Fibroblast of skin of back (primary cell): Measurements from ENCODE around the gene SEMA5B.

ENCODE experiments used
- DNase-seq: peaks from one replicate; pipeline ENCODE4 v3.0.0-alpha.2; 2013

The SEMA5B gene

GRCh38 chr3:123024056-123024455, 3.5 kb downstream of the SEMA5B start:
- DNase-seq = no peak

DNA sequence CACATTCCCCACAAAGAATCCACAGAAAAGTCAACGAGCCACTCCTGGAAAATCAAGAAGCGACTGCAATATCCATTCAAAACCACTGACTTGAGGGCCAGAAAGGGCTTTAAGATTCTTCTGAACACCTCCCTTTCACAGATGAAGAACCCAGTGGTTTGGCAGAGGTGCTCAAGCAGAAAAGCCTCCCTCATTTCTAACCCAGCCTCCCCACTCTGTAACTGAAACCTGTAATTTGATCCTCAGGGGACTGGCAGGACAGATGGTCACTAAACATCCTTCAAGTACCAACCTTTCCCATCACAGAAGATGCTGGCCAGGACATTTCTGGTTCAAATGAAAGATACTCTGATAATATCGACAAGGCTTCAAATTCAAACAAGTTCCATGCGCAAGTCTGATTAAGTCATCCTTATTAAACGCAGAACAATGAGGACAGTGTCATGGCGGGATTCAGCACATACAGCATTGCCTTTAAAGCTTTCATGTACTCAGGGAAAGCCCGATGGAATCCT, 5.5 kb downstream of the SEMA5B start:
- DNase-seq = no peak

- no peak for DNase-seq
Observed at GRCh38 chr3:123021388-123021787, 6.2 kb downstream of the SEMA5B start.

GRCh38 chr3:123020709-123021108, 6.9 kb downstream of the SEMA5B start:
- no peak for DNase-seq

DNA sequence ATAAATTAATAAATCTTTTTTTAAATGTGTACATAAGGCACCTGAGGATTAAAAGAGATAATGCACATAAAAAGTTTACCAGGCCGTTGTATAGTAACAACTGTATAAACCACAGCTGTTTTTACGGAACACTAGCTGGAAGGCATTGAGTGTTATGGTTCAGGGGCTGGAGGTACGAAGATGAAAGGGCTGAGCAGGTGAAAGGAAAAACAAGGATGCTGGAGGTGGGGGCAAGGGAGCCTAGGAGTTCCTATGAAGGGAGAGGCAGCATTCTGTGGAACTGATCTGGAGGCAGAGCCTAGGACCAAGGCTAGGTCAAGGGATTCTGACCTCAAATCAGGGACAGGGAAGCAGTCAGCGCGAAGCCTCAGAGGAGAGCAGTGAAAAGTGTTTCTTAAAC, 8.0 kb downstream of the SEMA5B start:
- DNase-seq = no peak

DNA sequence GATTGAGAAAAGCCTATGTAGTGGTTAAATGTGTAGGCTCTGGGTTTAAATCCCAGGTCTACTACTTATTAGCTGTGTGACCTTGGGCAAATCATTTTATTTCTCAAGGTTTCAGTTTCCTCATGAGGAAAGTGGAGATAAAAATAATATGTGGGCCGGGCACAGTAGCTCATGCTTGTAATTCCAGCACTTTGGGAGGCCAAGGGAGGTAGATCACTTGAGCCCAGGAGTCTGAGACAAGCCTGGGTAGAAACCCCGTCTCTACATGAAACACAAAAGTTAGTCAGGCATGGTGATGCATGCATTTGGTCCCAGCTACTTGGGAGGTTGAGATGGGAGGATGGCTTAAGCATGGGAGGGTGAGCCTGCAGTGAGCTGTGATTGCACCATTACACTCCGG, 8.4 kb downstream of the SEMA5B start:
- DNase-seq = no peak

DNA sequence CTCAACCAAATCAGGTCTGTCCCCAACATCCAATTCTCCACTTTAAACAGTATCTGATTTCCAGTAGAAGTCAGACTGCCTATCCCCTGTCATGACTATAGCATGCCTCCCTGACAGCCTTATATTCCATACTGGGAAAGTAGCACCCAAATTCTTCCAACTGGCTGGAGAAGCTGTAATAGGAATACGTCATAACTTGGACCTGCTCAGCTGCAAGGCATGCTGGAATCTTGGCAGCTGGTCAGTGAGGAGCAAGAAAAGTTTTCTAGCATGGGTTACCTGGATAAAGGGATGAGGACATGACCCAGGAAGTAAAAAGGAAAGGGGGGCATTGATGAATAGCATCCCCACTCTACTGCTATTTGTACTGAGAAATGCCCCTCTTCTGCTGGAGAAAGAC, 8.9 kb downstream of the SEMA5B start:
- no peak for DNase-seq

GRCh38 chr3:123015596-123015995, 12.0 kb downstream of the SEMA5B start:
- no peak for DNase-seq

- DNase-seq = no peak
Observed at GRCh38 chr3:123013876-123014275, 13.7 kb downstream of the SEMA5B start.

GRCh38 chr3:123012652-123013051, 14.9 kb downstream of the SEMA5B start:
- no peak for DNase-seq

GRCh38 chr3:123011447-123011846, 16.1 kb downstream of the SEMA5B start:
- no peak for DNase-seq

DNA sequence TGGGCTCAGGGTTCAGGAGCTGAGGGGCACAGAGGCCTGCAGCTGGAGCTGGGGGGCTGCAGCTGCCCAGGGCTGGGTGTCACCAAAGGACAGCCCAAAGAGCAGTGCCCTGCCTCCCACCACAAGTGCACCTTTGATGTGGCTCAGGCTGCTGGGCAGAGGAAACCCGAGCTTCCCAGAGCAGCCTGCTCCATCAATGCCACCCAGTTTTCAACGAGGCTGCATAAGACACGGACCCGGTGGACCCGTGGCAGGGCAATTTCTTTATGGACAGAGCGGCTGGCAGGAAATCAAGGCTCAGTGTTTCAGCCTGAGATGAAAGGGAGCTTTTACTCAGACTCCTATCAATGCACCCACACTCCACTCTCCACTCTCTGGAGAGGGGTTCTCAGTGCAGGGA, 18.7 kb downstream of the SEMA5B start:
- DNase-seq = no peak

DNA sequence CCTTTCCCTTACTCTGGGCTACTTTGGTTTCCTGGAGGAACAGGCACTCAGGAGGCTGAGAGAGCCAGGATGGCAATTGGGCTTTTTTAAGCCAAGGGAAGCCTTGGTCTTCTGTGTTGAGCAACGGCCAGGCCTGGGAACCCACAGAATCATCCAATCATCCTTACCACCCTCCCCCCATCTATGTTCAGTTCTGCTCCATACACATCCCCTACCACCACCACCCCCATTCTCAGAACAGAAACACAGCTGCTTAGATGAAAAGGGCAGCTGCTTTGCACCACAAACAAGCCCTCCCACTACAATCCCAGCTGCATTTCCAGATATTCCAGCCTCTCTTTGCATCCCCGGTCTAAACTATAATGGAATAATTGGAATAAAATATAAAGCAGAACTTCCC, 21.0 kb downstream of the SEMA5B start:
- DNase-seq = no peak

- DNase-seq = no peak
Observed at GRCh38 chr3:123005291-123005690, 22.3 kb downstream of the SEMA5B start.

DNA sequence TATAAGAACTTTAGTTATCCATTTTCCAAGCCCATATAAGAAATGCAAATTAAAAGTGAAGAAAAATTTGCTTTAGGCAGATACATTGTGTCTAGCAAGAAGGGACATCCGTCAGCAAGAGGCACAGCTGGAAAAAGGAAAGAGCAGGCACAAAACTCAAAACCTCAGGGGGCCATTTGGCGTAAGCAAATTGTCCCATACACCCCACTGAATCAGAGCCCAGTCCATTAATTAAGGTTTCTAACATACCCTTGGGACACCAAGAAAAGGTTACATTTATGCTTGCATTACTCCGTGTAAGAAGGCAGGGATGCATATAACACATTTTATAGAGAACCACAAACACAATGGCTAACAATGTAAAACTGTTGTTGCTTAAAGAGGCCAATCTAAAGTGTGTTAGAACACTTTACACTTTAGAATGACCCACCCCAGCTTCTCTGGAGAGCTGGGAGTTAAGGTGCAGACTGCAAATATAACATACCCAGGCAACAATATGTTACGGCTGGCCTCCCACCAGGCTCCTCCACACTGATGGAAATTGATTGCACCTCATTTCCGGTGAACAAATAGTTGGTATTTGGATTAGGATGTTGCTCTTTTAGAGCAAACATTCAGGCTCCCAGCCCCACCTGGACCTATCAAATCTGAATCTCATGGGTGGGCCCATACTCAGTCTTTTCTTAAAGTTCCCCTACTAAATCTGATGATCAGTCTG, 23.2 kb downstream of the SEMA5B start:
- no peak for DNase-seq

- no peak for DNase-seq
Observed at GRCh38 chr3:123002749-123003497, 24.6 kb downstream of the SEMA5B start.

- DNase-seq = no peak
Observed at GRCh38 chr3:123002100-123002748, 25.3 kb downstream of the SEMA5B start.

DNA sequence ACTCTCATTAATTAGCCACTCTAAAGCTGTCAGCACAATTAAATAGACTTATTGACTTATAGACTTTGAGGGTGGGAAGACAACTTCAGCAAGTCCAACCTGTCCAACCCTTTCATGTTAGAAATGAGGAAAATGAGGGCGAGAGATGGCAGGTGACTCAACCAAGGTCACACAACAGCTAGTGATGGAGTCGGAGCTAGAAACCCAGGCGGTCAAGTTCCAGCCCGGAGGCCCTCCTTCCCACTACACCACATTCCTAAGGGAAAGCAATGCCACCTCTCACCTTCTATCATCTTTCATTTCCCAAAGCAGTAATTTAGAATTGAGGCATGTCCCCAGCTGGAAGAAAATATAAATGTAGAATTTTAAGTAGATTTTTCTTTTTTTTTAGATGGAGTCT, 28.7 kb downstream of the SEMA5B start:
- no peak for DNase-seq

DNA sequence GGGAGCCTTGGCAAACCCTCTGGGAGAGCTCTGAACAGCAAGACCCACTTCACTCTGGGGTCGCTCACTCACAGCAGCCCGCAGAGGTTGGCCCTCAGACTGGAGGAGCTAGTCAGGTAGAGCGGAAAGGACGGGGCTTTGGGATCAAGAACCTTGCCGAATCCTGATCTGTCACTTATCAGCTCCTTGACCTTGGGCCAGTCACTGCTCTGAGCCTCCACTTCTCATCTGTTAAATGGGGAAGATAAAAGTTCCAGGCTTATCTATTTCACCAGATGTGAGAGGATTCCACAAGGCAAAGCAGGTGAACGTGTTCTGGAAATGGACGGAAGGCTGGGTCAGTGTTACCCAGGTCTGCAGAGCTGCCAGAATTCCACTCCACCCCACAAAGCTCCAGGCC, 29.4 kb downstream of the SEMA5B start:
- DNase-seq = no peak

DNA sequence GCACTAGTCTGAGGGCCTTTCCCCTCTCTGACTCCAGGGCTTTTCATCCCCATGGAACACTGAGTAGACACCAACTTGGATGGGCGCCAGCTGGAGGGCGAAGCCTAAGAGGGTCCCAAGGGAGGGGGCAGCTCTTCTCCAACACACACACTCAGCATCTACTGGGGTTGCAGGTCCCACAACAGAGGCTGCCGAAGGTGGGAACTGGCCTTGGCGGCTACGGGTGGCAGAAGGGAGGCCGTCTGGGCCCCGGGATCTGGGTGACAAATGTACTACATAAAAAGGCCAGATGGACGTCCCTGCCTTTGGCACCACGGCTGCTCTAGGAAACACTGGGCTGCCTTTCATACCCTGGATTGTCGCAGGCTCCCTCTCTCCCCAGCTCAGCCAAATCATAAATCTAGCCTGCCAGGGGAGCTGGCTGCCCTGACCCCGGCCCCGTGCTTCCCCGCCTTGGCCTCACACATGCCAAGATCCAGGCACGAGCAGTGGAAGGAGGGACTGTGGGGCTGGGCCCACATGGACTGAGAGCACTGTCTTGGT, 31.5 kb downstream of the SEMA5B start:
- DNase-seq = no peak

DNA sequence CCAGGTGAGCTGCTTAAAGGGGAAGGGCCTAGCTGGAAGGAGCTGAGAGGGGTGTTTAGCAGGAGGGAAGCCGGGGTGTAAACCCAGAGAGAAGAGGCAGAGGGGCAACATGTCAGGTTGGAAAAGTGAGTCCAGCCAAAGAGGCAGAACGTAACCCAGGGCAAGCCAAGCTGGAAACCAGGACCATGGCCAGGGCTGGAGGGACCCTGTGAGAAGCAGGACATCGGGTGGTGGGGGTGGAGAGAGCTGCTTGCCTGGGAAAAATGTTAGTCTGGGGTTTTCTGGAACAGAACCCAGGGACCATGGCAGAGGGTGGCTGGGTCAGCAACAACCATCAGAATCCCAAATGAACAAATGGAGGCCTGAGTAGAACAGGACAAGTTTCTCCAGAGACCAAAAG, 32.6 kb downstream of the SEMA5B start:
- no peak for DNase-seq

DNA sequence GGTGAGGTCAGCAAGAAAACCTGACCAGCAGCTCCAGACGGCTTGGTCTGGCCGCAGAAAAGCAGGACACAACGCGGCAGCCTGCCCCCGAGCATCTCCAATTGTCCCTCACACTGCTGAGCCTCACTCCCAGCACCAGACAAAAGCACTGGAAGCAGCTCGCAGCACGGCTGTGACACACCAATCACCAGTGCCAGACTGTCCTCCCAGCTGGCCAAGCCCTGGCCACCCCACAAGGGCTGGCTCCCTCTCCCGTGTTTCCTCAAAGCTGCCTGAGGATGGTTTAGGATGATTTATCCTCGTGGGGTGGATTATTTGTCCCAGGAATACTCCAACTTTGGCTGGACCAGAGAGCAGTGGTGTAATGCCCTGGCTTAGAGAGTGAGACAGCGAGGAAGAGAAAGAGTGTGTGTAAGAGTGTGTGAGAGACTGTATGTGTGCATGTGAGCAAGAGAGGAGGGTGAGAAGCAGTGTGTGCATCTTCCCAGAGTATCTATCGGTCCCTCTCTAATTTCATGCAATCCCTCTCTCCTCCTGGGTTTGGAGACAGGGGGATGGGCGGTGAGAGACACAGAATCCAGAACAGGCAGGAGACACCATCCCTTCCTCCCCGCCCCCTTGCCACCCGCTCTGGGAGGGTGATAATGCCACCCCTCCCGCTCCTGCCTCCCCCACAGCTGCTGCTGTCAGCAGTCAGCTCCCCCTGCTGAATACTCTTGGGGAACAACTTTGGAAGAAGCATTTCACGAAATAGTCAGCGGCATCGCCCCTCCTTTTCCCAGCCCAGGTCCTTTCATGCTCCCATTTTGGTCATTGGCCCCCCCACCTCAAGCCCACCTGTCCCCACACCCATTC, 34.2 kb downstream of the SEMA5B start:
- DNase-seq = no peak
